ENCODE results near the gene DDI2. TPM values are rescaled to one million over a fixed set of nuclear protein-coding genes. Genes with fewer than 3 reads are reported as not detected.

The DDI2 gene
- total and polyA plus RNA-seq, 2 donors (not counting 3 experiments of a cell fraction or from before 2014, with no cell fraction given) = 5.4 to 35.2 TPM

GRCh38 chr1:15575549-15576150 lies 41.6 kb upstream of the DDI2 start:
- DNase-seq (ENCODE audit: low read depth, low spot score) (no peak), FAIRE-seq (no peak)
- Histone ChIP-seq H2AFZ (ENCODE audit: low read depth, low read length) (no peak overlapping the region), H3K4me2 (ENCODE audit: insufficient read depth, low read length) (no peak overlapping the region), H3K27me3 (ENCODE audit: control insufficient read depth in 2 of 2, insufficient read depth in 2 of 2, low read length in 2 of 2) (no peaks in the 10 kb centered on the region), H3K79me2 (ENCODE audit: control insufficient read depth, insufficient read depth, low read length) (no peaks in the 10 kb centered on the region), H3K9ac (replicated peaks; ENCODE audit: extremely low read depth, insufficient read depth, low read length) (no peak overlapping the region), H3K27ac (ENCODE audit: insufficient read depth, low read depth, low read length) (no peak overlapping the region), H4K20me1 (replicated peaks; ENCODE audit: control insufficient read depth, extremely low read depth, insufficient read depth, low read length) (no peaks in the 10 kb centered on the region), H3K9me1 (replicated peaks; ENCODE audit: control insufficient read depth, extremely low read depth, insufficient read depth, low read length) (no peaks in the 10 kb centered on the region), H3K4me3 (replicated peaks in 1 of 3; ENCODE audit: insufficient read depth in 1 of 3, low read depth in 1 of 3, low read length in 3 of 3) (no peak overlapping the region), H3K36me3 (ENCODE audit: control insufficient read depth in 2 of 2, extremely low read depth in 1 of 2, insufficient read depth in 2 of 2, low read length in 2 of 2) (peaks cover 1 to 3% of the 10 kb centered on the region in 2 experiments), H3K4me1 (ENCODE audit: control insufficient read depth, extremely low read depth, insufficient read depth, low read length) (peaks cover 2% of the 10 kb centered on the region), H3K9me3 (replicated peaks; ENCODE audit: control insufficient read depth, insufficient read depth, low read length) (no peaks in the 10 kb centered on the region)
- no TSS peak for BruUV-seq (replicated peaks)
- dilution Hi-C loops (cut with MboI; ENCODE audit: extremely low pct_ligation_motif_present, low sequenced_read_pairs) = no loop called here
- intact Hi-C loops (cut with micrococcal nuclease) = no loop called here
- TF ChIP-seq JUN (IDR thresholded peaks at IDR 0.05; ENCODE audit: borderline replicate concordance, insufficient read depth, insufficient read length, low read depth) (no peak), POLR2AphosphoS5 (IDR thresholded peaks at IDR 0.05; ENCODE audit: insufficient read depth, low read depth, low read length) (no peak)
- ChIA-PET CTCF (interaction anchor here (1.5 kb wide), 1 partner anchor 9 kb away, joined by 3 read pairs; the partner anchor contains the start of gene AGMAT), POLR2A (no interaction called here)

GRCh38 chr1:15577691-15578090 lies 39.6 kb upstream of the DDI2 start:
- ChIA-PET POLR2A (no interaction called here), CTCF (no interaction called here)
- dilution Hi-C loops (cut with MboI; ENCODE audit: extremely low pct_ligation_motif_present, low sequenced_read_pairs) (no loop called here), intact Hi-C loops (cut with micrococcal nuclease) (no loop called here)
- H3K9me1 ChIP-seq (replicated peaks; ENCODE audit: control insufficient read depth, extremely low read depth, insufficient read depth, low read length) = no peaks in the 10 kb centered on the region
- no peak overlapping the region for H3K4me2 ChIP-seq (ENCODE audit: insufficient read depth, low read length)
- no peak for FAIRE-seq
- no peaks in the 10 kb centered on the region for H3K27me3 ChIP-seq (ENCODE audit: control insufficient read depth in 2 of 2, insufficient read depth in 2 of 2, low read length in 2 of 2)
- no peak for DNase-seq (ENCODE audit: low read depth, low spot score)
- H3K36me3 ChIP-seq (ENCODE audit: control insufficient read depth in 2 of 2, extremely low read depth in 1 of 2, insufficient read depth in 2 of 2, low read length in 2 of 2) = peaks cover 0 to 3% of the 10 kb centered on the region in 2 experiments
- no peak overlapping the region for H2AFZ ChIP-seq (ENCODE audit: low read depth, low read length)
- TF ChIP-seq CTCF (IDR thresholded peaks at IDR 0.05; ENCODE audit: extremely low read depth in 1 of 2, insufficient read depth in 1 of 2, low read depth in 1 of 2, low read length in 2 of 2) (no peak), GATA2 (IDR thresholded peaks at IDR 0.05; ENCODE audit: insufficient read depth, insufficient read length, low read depth, low read length) (no peak), POLR2AphosphoS5 (IDR thresholded peaks at IDR 0.05; ENCODE audit: insufficient read depth, low read depth, low read length) (no peak), JUN (IDR thresholded peaks at IDR 0.05; ENCODE audit: borderline replicate concordance, insufficient read depth, insufficient read length, low read depth) (no peak), MYC (IDR thresholded peaks at IDR 0.05; ENCODE audit: low read depth, low read length) (no peak), POLR2A (IDR thresholded peaks at IDR 0.05; ENCODE audit: low read depth, low read length) (no peak)
- no peaks in the 10 kb centered on the region for H3K9me3 ChIP-seq (replicated peaks; ENCODE audit: control insufficient read depth, insufficient read depth, low read length)
- BruUV-seq (replicated peaks) = no TSS peak
- H3K27ac ChIP-seq (ENCODE audit: insufficient read depth, low read depth, low read length) = no peak overlapping the region
- no peaks in the 10 kb centered on the region for H4K20me1 ChIP-seq (replicated peaks; ENCODE audit: control insufficient read depth, extremely low read depth, insufficient read depth, low read length)
- no peaks in the 10 kb centered on the region for H3K4me1 ChIP-seq (ENCODE audit: control insufficient read depth, extremely low read depth, insufficient read depth, low read length)
- H3K9ac ChIP-seq (replicated peaks; ENCODE audit: extremely low read depth, insufficient read depth, low read length) = no peak overlapping the region
- no peak overlapping the region for H3K4me3 ChIP-seq (replicated peaks in 1 of 3; ENCODE audit: insufficient read depth in 1 of 3, low read depth in 1 of 3, low read length in 3 of 3)
- H3K79me2 ChIP-seq (ENCODE audit: control insufficient read depth, insufficient read depth, low read length) = no peaks in the 10 kb centered on the region
